GM19240 (cell line): ENCODE data around the gene LY6G6F.

Experiments used
- DNase-seq: peaks from one replicate; pipeline ENCODE4 v3.0.0; 2011; ENCODE audit warnings: low spot score; ENCODE audit not compliant: insufficient read length

LY6G6F gene

DNA sequence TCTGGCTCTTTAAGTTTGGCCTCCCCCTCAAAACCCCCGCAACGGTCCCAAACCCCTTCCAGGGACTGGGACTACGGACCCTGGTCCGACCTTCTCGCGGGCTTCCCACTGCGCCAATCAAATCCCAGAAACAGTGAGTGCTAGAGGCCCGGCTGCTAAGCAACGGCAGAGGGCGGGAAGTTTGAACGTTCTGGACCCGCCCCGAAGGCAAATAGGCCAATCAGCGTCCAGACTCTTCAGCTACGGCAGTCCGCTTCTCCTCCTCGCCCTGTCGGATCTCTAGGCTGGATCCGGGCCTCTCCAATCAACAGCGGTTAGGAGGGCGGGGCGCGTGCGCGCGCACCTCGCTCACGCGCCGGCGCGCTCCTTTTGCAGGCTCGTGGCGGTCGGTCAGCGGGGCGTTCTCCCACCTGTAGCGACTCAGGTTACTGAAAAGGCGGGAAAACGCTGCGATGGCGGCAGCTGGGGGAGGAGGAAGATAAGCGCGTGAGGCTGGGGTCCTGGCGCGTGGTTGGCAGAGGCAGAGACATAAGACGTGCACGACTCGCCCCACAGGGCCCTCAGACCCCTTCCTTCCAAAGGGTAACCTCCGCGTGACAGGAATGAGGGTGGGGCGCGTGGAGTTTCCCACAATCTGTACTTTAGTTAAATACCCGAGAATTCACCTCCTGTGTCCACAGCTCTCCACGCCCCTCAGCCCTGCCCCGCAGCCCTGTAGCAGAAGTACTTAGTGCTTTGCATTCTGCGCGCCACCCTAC, 33.2 kb downstream of the LY6G6F start, which contains the start of gene MSH5:
TSS of gene MSH5 (plus strand) at position 367 of the 758 bp plus-strand sequence. CDS start 462 bp downstream, outside the sequence.
- DNase-seq, result peak; percentile 91

- no peak for DNase-seq
Measured at GRCh38 chr6:31740397-31741223, 33.9 kb downstream of the LY6G6F start.

DNA sequence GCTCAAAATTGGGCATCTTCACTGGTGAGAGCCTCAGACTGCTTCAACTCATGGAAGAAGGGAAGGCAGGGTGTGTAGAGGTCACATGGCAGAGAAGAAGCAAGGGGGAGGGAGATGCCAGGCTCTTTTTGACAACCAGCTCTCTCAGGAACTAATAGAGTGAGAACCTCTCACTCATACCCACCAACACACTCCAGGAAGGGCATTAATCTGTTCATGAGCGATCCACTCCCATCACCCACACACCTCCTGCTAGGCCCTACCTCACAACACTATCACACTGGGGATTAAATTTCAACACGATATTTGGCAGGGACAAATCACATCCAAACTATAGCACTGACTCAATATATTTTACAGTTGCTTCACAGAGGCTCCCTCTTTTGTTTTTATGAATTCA, 35.1 kb downstream of the LY6G6F start:
- no peak for DNase-seq

DNA sequence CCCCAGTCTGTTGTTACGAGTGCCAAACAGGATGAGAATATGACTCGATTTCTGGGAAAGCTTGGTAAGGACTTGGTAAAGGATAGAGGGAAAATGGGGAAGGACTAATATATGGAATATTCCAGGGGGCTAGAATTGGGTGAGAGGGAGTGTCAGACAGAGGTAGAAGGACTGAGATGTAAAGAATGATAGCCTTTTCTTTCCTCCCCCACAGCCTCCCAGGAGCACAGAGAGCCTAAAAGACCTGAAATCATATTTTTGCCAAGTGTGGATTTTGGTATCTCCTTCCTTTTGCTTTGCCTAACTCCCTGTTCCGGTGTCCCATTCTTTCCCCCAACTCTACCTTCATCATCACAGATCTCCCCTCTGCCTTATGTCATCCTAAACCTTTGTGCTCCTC, 36.2 kb downstream of the LY6G6F start:
- DNase-seq, result no peak

- no peak for DNase-seq
Measured at GRCh38 chr6:31744422-31744821, 37.8 kb downstream of the LY6G6F start.

DNA sequence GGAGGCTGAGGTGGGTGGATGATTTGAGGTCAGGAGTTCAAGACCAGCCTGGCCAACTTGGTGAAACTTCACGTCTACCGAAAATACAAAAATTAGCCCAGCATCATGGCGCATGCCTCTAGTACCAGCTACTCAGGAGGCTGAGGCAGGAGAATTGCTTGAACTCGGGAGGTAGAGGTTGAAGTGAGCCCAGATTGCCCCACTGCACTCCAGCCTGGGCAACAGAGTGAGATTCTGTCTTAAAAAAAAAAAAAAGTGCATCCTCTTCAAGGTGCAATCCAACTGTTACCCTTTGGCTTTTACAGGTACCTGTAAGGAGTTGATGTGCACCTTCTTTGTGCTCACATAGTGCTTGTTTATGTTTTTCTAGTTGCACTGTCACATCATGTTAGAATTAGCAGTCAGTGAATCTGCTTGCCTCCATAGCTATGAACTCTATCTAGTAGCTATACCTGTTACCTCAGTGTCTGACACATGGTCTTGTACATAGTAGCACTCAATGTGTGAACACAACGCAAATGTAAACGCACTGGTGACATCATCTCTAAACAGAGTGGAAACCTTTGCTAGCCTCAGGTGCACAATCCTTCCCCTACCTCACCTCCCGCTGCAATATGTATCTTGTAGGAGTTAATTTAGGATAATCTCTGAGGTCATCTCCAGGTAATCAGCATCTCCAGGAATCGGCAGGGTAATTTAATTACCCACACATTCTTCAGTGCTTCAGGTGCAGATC, 42.8 kb downstream of the LY6G6F start:
- no peak for DNase-seq

DNA sequence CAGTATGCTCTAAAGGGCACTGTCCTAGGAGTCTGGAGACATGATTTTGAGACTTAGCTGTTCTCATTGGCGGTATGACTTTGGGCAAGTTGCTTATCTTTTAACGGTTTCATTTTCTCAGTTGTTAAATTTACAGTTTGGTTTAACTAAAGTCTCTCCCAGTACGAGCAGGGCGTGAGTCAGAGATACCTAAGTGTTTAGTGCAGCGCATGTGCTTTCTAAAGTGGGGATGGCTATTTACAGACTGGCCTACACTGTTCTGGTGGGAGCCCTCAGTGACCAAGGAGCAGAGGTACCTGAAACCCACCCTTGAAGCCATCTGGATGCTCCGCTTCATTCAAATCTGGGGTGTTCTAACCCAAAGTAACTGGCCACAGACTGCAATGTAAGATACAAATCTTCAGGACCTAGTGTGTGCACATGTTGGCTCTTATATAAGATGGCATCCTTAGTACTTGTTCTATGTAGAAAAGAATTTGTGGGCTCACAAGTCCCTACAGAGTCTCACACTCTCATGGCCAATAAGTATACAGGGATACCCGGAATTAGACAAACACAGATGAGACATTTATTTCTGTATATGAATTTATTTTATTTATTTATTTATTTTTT, 43.9 kb downstream of the LY6G6F start:
- no peak for DNase-seq

DNA sequence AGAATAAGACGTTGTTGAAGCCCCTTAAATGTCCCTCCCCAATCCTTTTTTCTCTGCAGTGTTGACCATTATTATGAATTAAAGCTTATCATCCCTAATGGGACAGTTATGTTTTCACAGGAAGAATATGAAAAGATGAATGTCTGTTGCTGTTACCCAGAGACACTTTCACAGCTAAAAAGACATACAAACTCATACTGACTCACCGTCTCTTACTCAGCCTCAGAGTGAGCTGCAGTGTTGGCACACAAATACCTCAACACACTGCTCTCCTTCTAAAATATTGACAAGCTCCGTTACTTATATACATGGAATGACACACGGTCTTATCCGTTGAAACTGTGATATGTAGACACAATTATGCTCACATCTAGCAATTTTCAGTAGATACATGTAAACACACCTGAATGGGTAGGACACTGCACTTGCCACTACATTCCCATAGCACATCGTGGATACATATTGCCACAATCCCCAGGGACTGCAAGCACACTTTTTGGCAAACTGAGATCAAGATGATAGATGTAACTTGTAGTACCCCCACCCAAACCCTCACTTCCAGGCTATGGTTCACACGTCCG, 46.2 kb downstream of the LY6G6F start:
- DNase-seq, result no peak

DNA sequence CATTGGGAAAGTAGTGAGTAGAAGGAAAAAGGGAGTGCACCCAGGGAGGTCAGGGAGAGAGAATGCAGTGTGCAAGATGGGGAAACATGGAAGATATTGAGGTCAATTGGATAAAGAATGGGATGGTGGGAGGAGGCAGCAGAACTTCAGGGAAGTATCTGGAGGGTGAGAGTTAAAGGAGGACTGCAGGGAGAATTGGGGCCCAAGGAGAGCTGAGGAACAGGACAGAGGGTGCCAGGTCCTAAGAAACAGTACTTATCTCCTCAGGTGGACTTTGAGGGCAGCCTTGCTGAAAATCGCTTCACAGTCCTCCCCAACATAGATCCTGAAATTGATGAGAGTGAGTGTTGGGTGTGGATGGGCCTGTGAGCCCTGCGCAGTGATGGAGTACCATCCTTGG, 51.6 kb downstream of the LY6G6F start:
- DNase-seq, result no peak
